HFFc6 (cell line): Measurements from ENCODE around the gene TRPV4. TPM values are rescaled to one million over a fixed set of nuclear protein-coding genes. Genes with fewer than 3 reads are reported as not detected.

Source experiments
- DNase-seq: peaks from one replicate; pipeline ENCODE4 v3.0.0-alpha.2; 2018
- H3K27ac Mint-ChIP-seq: 2 replicates; pipeline ENCODE4 v1.8.0; 2020; ENCODE audit warnings: mild to moderate bottlenecking, mixed read lengths
- H3K27me3 Mint-ChIP-seq: 2 replicates; pipeline ENCODE4 v1.8.0; 2021; ENCODE audit warnings: mild to moderate bottlenecking, moderate library complexity, mixed read lengths; ENCODE audit not compliant: insufficient read depth
- H3K36me3 Mint-ChIP-seq: 2 replicates; pipeline ENCODE4 v1.8.0; 2021; ENCODE audit warnings: low read depth, mixed read lengths
- H3K4me1 Mint-ChIP-seq: 2 replicates; pipeline ENCODE4 v1.8.0; 2020; ENCODE audit warnings: low read depth, mixed read lengths
- H3K4me3 Mint-ChIP-seq: 2 replicates; pipeline ENCODE4 v1.8.0; 2020; ENCODE audit warnings: mild to moderate bottlenecking, moderate library complexity, mixed read lengths
- H3K9me3 Mint-ChIP-seq: 2 replicates; pipeline ENCODE4 v1.8.0; 2020; ENCODE audit warnings: mild to moderate bottlenecking, mixed read lengths
- CTCF ChIP-seq: fragments of 200-600 bp; sonication (generic); IDR thresholded peaks from 2 replicates; pipeline ENCODE4 v1.5.0; 2021; ENCODE audit warnings: antibody characterized with exemption, mild to moderate bottlenecking
- total RNA-seq, 6 experiments: library from RNA; stranded (reverse); fragmentation: NEBNext Ultra II Directional; extraction: Animal tissue kit (Norgen Biotek cat#: 25700); gene quantifications; 2 replicates in 1 of 6; 3 replicates in 5 of 6; pipeline ENCODE4 v1.2.3, GENCODE V29; 2021

The TRPV4 gene
- total RNA-seq, 6 experiments from 2014 or later = 1.6 to 2.5 (median 1.9) TPM

- peaks cover 13% of the 10 kb centered on the region for H3K27me3 Mint-ChIP-seq
- no peaks in the 10 kb centered on the region for H3K36me3 Mint-ChIP-seq
- H3K9me3 Mint-ChIP-seq = peaks cover 3% of the 10 kb centered on the region; the same call in 1 of the 2 replicates
- no peak for TF ChIP-seq CTCF
- no peak for DNase-seq
- H3K27ac Mint-ChIP-seq = no peak overlapping the region
- H3K4me1 Mint-ChIP-seq = peaks cover 8% of the 10 kb centered on the region
- H3K4me3 Mint-ChIP-seq = no peak overlapping the region
Measured at GRCh38 chr12:109793826-109794501, 39.2 kb downstream of the TRPV4 start.

- peaks cover 8% of the 10 kb centered on the region for H3K4me1 Mint-ChIP-seq
- no peak for DNase-seq
- no peaks in the 10 kb centered on the region for H3K36me3 Mint-ChIP-seq
- H3K9me3 Mint-ChIP-seq = peaks cover 3% of the 10 kb centered on the region; the same call in 1 of the 2 replicates
- H3K27me3 Mint-ChIP-seq = peaks cover 13% of the 10 kb centered on the region
- no peak overlapping the region for H3K4me3 Mint-ChIP-seq
- H3K27ac Mint-ChIP-seq = no peak overlapping the region
- TF ChIP-seq CTCF = no peak
Measured at GRCh38 chr12:109793411-109793810, 39.8 kb downstream of the TRPV4 start.

GRCh38 chr12:109792992-109793391 lies 40.2 kb downstream of the TRPV4 start:
- Mint-ChIP-seq H3K27me3 (peaks cover 13% of the 10 kb centered on the region), H3K27ac (no peak overlapping the region), H3K4me3 (no peak overlapping the region), H3K36me3 (no peaks in the 10 kb centered on the region), H3K9me3 (peaks cover 3% of the 10 kb centered on the region; the same call in 1 of the 2 replicates), H3K4me1 (peaks cover 8% of the 10 kb centered on the region)
- no peak for DNase-seq
- TF ChIP-seq CTCF = no peak

- DNase-seq = no peak
- no peak overlapping the region for H3K4me3 Mint-ChIP-seq
- no peak overlapping the region for H3K27ac Mint-ChIP-seq
- no peaks in the 10 kb centered on the region for H3K36me3 Mint-ChIP-seq
- H3K4me1 Mint-ChIP-seq = no peaks in the 10 kb centered on the region; the same call in 1 of the 2 replicates
- H3K27me3 Mint-ChIP-seq = peaks cover 11% of the 10 kb centered on the region
- TF ChIP-seq CTCF = no peak
- peaks cover 3% of the 10 kb centered on the region; the same call in 1 of the 2 replicates for H3K9me3 Mint-ChIP-seq
Measured at GRCh38 chr12:109789526-109790048, 43.6 kb downstream of the TRPV4 start.

GRCh38 chr12:109786799-109787198 lies 46.4 kb downstream of the TRPV4 start:
- H3K36me3 Mint-ChIP-seq = peaks cover 8% of the 10 kb centered on the region
- no peak overlapping the region for H3K4me3 Mint-ChIP-seq
- DNase-seq = no peak
- H3K27ac Mint-ChIP-seq = no peak overlapping the region
- TF ChIP-seq CTCF = no peak
- peaks cover 4% of the 10 kb centered on the region for H3K27me3 Mint-ChIP-seq
- H3K4me1 Mint-ChIP-seq = no peaks in the 10 kb centered on the region
- H3K9me3 Mint-ChIP-seq = peaks cover 17% of the 10 kb centered on the region
